D721Med (cell line): ENCODE measurements around the gene LMAN1L.
A peak's percentile ranks its signal among the peaks of the same experiment; 100 is the strongest.

Source experiments
- DNase-seq: peaks from one replicate; pipeline ENCODE4 v3.0.0; 2011; ENCODE audit warnings: low spot score; ENCODE audit not compliant: insufficient read length
- FAIRE-seq: peaks from 2 replicates; lab custom pipeline; 2011; peaks lifted over from hg19 to GRCh38; lab: Jason Lieb, UNC
- CTCF ChIP-seq: IDR thresholded peaks from 2 replicates; pipeline ENCODE4 v1.5.1; 2012; ENCODE audit warnings: mild to moderate bottlenecking, control low read depth; ENCODE audit not compliant: insufficient read depth; ENCODE audit errors: missing control alignments

LMAN1L gene

GRCh38 chr15:74795966-74796625, 16.5 kb upstream of the LMAN1L start:
- TF ChIP-seq CTCF: no peak
- DNase-seq: no peak
- FAIRE-seq: no peak

- FAIRE-seq (no peak), DNase-seq (no peak)
- no peak for TF ChIP-seq CTCF
These were observed 14.0 kb upstream of the LMAN1L start for GRCh38 chr15:74798388-74799254.

GRCh38 chr15:74799255-74799855, 13.3 kb upstream of the LMAN1L start:
- TF ChIP-seq CTCF: peak; percentile 7
- FAIRE-seq: no peak
- no peak for DNase-seq

- no peak for FAIRE-seq
- peak; percentile 76 for TF ChIP-seq CTCF
- peak; percentile 81 for DNase-seq
These were observed 12.6 kb upstream of the LMAN1L start for GRCh38 chr15:74799856-74800558.

GRCh38 chr15:74800559-74801094, 12.0 kb upstream of the LMAN1L start:
- no peak for TF ChIP-seq CTCF
- DNase-seq (no peak), FAIRE-seq (no peak)

GRCh38 chr15:74801311-74801997, 11.2 kb upstream of the LMAN1L start:
- no peak for TF ChIP-seq CTCF
- DNase-seq (no peak), FAIRE-seq (no peak)
